Measurements from ENCODE around the gene SPI1.
"Not testable (repeated sequence)": the region's sequence is repeated elsewhere in the genome, so short reads cannot be mapped to it uniquely, and the experiment has no call there.

Gene SPI1

DNA sequence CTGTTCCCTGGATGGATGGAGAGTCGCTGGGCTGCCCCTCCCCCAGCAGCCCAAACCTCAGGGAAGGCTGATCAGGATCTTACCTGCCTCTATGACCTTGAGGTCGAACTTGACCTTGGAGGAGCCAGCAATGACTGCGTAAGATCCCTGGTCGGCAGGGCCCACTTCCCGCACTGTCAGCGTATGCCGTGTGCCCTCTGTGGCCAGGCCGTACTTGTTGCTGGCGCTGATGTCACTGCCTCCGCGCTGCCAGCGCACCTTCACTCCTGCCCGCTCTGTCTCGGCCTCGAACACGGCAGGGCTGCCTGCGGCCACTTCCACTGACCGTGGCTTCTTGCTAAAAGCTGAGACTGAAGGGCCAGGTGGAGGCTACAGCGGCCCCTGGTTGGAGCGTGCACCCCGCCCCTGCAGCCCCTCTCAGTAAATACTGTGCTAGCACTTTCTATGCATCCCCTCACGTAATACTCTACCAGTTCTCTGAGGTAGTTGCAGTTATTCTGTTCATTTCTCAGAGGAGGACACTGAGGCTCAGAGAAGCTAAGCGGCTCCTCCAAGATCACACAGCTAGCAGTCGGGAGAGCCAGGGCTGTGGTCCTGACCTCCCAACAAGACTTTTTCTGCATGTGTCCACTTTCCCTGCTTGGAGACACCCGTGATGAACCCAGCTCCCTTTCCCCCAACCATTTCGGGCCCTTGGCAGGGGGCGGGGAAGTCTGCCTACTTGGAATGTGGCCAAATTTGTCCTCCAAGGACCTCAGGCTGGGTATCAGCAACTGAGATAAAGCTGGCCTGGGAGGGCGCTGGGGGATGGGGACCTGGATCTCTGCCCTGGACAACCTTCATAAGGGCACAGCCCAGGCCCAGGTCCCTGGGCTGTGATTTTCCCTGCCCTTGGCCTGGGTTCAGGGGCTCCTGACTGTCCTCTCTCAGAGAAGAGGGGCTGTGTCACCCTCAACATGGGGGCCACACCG is 26.9 kb downstream of the SPI1 start:
- DNase-seq = no peak
- in situ Hi-C loops (cut with MboI; ENCODE audit: low pct_unique_long_range_greater_than_20kb, low sequenced_read_pairs) = no loop called here

DNA sequence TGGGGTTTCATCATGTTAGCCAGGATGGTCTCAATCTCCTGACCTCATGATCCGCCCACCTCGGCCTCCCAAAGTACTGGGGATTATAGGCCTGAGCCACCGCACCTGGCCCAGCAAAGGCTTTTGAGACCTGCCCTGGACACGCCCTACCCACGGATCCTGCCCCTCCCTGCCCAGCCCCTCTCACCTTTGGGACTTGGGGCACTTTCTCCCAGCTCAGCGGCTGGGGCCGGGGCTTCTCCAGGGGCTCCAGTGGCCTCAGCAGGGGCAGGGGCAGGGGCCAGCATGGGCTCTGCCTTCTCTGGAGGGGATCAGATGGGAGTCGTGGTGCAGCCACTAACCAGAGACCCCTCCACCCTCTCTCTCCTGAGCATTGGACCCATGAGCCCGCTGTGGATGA is 28.0 kb downstream of the SPI1 start:
- no peak for DNase-seq
- in situ Hi-C loops (cut with MboI; ENCODE audit: low pct_unique_long_range_greater_than_20kb, low sequenced_read_pairs) = no loop called here

DNA sequence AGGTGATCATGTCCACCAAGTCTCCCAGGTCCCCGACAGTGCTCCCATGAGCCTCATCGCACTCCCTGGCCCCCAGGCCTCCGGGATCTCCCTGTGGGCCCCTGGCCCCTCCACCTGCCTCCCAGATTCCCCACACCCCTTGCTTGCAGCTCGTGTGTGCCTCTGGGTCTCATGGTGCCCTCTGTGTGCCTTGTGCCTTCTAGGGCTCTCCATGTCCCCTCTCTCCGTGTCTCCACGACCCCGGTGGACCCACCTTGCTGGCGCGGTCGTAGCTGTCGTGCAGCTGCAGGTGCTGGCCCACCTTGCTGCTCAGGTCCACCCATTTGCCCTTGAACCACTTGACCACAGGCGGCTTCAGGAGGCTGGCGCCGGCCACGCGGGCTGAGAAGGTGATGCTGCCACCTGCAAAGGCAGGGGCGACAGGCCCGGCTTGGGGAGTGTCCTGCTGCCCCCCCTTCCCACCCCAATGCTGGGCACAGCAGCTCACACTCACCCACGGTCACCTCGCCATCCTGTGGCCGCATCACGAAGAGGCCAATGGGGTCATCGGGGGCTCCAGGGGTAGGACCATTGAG is 28.7 kb downstream of the SPI1 start:
- DNase-seq = no peak
- in situ Hi-C loops (cut with MboI; ENCODE audit: low pct_unique_long_range_greater_than_20kb, low sequenced_read_pairs) = no loop called here

DNA sequence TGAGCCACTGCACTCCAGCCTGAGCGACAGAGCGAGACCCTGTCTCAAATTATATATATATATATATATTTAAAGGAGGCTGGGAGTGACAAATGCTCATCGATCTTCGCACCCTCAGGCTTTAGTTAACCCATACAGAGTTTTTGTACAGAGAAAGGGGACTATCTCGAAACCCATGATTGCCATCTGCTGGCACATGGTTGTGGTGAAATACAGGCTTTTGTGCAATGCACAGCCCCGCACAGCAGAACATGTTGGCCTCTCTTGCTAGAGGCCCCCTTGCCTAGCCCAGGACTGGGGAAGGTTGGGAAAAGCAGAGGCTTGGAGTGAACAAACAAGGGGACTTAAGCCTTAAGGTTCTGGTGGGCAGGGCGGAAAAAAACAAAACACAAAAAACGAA is 29.5 kb downstream of the SPI1 start:
- in situ Hi-C loops (cut with MboI; ENCODE audit: low pct_unique_long_range_greater_than_20kb, low sequenced_read_pairs) = no loop called here
- peak; percentile 41 for DNase-seq

DNA sequence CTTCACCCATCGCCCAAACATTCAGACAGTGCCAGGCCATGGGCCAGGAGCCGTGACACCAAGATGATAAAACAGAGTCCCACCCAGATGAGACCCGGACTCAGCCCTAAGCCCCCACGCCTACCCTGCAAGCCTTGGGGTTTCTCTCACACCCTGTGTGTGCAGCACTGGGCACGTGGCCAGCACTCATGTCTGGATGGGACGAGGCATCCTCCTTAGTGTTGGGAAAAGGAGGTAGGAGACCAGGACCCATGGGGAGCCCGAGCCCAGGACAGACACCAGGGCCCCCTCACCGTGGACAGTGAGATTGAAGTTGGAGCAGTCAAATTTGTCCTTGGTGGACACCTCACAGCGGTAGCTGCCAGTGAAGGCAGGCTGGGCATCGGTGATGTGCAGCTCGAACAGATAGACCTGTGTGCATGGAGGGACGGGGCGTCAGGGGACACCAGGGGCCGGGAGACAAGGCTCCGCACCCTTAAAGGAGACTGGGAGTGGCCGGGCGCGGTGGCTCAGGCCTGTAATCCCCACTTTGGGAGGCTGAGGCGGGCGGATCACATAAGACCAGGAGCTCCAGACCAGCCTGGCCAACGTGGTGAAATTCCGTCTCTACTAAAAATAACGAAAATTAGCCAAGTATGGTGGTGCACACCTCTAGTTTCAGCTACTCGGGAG is 30.1 kb downstream of the SPI1 start:
- in situ Hi-C loops (cut with MboI; ENCODE audit: low pct_unique_long_range_greater_than_20kb, low sequenced_read_pairs) = no loop called here
- DNase-seq = no peak

DNA sequence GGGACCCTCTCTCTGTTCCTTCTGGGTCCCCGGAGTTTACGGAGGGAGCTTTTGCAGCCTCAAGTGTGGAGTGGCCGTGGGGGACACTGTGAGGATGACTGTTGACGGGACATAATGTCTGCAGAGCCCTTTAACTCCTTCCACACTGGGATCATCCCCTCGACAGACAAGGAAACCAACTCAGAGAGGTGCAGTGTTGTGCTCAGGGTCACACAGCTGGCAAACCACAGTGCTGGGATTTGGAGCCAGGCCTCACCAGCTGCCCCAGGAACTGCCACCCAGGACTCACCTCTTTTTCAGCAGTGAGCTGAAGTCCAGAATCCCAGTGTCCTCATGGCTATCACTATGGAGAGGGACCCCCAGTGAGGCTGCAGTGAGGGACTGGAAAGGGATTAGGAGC is 31.2 kb downstream of the SPI1 start:
- in situ Hi-C loops (cut with MboI; ENCODE audit: low pct_unique_long_range_greater_than_20kb, low sequenced_read_pairs) = no loop called here
- no peak for DNase-seq

DNA sequence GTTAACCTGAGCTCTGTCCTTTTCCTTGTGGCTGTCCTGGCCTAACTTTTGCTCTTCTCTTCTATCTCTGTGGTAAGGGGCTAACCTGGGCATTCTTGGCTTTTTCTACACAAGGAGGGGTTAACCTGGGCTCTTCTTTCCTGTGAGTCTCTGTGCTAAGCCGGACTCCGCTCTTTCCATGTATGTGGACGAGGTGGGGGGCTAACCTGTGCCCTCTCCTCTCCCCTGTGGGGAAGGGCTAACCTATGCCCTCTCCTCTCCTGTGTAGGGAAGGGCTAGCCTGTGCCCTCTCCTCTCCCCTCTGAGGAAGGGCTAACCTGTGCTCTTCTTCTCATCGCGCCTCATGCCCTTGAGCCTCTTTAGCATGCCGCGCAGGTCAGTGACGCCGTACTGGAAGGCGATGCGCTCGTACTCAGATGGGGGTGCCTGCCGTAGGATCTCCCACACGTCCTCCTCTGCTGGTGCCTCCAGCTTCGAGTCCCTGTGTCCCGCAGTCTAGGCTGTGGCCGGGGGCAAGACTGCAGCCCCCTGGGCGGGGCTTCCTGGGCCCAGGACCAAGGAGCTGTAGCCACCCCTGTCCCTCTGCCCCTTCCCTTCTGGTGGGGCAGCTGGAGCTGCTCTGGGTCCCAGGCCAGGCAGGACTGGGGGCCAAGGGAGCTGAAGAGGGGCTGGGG is 32.3 kb downstream of the SPI1 start:
- DNase-seq = no peak
- in situ Hi-C loops (cut with MboI; ENCODE audit: low pct_unique_long_range_greater_than_20kb, low sequenced_read_pairs) = no loop called here

DNA sequence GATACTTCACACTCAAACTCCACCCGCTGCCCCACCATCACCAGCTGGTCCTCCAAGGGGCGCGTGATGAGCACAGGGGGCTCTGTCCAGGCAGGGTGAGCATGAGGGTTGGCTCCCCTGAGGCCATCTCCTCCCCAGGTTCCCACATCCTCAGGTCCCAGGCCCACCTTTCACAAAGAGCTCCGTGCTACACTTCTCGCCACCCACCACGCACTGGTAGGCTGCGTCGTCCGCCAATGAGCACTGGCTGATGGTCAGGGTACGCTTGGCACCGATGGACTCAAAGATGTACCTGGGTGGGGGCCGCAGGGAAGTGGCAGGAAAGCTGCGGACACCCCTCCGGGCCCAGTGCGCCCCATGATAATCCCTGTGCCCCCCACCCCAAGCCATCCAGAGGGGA is 35.5 kb downstream of the SPI1 start:
- DNase-seq = no peak
- in situ Hi-C loops (cut with MboI; ENCODE audit: low pct_unique_long_range_greater_than_20kb, low sequenced_read_pairs) = no loop called here

DNA sequence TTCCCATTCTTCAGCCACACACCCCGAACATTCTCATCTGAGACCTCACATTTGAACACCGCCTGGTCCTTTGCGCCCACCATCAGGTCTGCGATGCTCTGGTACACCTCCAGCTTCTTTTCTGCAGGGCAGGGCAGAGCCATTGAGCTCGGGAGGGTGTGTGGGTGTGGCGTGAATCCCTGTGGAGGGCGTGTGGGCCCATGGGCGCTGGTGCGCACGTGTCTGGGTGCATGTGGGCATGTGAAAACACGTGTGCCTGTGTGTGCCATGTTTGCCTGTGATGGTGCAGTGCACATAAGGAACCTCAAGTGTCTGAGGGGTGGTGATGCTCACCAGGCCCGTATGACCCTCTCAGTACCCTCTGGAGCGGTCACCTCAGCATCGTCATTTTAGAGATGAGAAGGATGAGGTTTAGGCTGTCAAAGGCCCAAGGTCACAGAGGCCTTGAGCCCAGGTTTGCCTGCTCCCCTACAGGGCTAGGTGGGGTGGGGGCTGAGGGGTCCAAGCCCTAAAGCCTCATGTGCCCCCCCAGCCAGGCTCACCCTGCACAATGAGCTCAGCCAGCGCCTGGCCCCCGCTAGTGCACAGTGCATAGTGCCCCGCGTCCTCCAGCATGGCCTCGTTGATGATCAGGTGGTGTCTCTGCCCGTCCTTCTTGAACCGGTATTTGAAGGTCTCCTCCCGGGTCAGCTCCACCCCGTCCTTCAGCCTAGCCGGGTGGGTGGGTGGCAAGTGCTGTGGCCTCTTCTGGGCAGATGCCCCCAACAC is 36.1 kb downstream of the SPI1 start:
- in situ Hi-C loops (cut with MboI; ENCODE audit: low pct_unique_long_range_greater_than_20kb, low sequenced_read_pairs) = no loop called here
- DNase-seq = no peak

DNA sequence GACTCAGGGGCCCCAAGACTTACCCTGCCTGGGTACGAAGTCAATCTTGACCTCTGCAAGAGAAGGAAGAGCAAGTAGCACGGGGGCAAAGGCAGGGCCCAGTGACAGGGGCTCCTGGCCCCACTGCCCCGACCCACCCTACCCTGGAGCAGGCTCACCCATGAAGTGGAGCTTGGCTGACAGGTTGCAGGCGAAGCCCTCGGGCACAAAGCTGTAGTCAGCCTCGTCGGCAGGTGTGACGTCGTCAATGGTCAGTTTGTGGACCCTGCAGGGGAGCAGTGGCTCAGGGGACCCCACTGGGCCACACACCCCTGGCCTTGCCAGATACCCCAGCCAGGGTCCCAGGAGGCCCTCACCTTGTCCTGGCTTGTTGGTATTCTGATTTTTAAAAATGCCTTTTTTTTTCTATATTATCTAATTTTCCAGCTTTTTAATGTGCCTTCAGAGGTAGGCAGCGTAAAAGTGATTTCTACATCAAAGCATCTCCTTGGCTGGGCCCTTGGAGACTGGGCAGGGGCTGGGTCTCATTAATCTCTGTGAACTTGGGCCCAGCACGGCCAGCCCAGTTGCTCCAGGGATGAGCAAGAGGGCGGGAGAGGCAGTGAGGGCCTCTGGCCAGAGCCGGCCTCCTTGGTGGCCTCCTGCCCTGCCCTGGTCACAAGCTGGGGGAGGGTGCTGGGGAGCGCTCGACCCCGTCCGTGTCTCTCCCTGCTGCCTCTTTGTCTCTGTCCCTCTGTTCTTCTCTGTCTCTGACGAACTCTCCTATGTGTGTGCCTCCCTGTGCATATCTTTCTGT is 37.2 kb downstream of the SPI1 start:
- no peak for DNase-seq
- in situ Hi-C loops (cut with MboI; ENCODE audit: low pct_unique_long_range_greater_than_20kb, low sequenced_read_pairs) = no loop called here

DNA sequence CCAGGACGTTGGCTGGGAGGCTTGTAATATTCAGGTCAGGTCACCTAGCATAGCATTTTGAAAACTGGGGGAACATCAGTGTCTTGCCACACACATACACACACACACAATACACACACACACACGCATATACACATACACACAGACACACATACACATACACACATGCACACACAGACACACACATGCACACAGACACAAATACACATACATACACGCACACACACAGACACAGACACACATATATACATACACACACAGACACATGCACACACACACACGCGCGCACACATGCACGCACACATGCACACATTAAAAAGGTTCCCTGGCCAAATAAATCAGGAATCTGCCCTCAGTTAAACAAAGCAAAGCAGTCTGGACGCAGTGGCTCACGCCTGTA is 38.3 kb downstream of the SPI1 start:
- in situ Hi-C loops (cut with MboI; ENCODE audit: low pct_unique_long_range_greater_than_20kb, low sequenced_read_pairs) = no loop called here
- DNase-seq = no peak

DNA sequence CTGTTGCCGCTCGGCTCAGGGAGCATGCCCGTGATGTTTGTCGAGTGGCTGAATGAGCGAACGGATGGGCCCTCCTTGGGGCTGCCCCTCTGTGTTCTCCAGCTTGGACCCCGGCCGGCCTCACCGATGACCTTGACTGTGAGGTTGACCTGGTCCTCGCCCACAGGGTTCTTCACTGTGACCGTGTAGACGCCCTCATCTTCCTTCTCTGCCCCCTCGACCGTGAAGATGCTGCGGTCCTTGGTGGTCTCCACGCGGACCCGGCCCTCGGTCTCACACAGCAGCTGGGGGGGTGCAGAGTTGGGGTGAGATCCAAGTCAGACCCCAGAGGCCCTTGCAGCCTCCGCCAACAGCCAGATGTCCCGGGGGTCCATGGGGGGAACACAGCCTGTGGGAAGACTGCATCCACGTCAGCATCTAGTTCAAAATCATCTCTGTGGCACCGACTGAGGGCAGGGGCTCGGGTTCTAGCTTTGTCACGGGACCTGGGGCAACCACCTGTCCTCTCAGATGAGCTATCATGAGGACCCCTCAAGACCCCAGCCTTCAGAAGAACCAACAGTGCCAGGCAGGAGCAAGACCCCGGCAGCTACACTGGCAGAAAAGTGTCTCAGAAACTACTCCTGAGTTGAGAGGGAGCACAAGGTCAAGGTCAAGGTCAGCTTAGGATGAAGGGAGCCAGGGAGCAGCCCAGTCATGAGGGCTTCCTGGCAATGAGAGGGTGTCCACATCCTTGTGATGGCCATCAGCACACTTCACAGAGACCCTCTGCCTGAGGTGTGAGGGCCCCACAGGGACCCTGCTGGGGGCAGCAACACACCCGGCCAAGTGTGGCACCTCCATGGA is 39.7 kb downstream of the SPI1 start:
- no peak for DNase-seq
- in situ Hi-C loops (cut with MboI; ENCODE audit: low pct_unique_long_range_greater_than_20kb, low sequenced_read_pairs) = loop anchor here (10.0 kb wide), 1 partner anchor 56 kb away; no protein-coding TSS in a partner anchor

DNA sequence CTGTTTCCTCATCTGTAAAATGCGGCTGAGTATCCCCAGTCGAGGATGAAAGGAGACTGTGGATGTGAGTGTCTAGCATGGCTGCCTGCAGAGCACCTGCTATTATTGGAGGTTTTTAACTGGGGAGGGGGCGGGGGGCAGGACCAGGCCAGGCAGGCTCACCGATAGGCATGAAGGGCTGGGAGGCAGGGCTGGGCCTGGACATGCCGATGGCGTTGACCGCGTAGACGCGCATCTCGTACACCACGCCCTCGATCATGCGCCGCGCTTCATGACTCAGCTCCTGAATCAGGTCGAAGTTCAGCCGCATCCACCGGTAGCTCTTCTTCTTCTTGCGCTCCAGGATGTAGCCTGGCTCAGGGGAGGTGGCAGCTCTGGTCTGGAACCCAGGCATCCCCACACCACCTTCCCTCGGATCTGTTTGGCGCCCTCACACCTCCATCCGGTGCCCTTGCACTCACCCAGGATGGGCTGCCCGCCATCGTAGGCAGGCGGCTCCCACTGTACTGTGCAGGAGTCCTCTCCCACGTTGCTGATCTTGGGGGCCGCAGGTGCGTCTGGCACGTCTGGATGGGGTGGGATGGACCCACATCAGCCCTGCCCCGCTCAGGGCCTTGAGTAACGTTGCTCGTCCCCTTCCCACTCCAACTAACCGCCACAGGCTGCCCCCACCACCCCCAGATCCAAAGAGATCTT is 41.0 kb downstream of the SPI1 start:
- in situ Hi-C loops (cut with MboI; ENCODE audit: low pct_unique_long_range_greater_than_20kb, low sequenced_read_pairs) = loop anchor here (10.0 kb wide), 1 partner anchor 57 kb away; no protein-coding TSS in a partner anchor
- DNase-seq = no peak

DNA sequence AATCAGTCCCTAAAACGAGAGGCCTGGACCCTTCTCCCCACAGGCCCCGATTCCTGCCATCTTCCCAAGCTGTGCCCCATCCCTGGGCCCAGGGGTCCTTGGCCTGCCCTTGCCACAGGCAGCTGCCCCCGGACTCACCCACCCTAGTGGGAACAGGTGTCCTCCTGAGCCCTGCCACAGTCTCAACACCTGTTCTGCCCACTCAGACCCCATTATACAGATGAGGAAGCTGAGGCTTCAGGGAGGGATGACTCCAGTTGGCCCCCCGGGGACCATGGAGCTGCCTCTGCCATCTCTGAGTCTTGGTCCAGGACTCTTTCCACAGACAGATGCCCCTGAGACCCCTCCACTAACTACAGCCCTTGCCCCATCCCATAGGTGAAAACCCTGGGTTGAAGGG is 41.8 kb downstream of the SPI1 start:
- no peak for DNase-seq
- in situ Hi-C loops (cut with MboI; ENCODE audit: low pct_unique_long_range_greater_than_20kb, low sequenced_read_pairs) = loop anchor here (10.0 kb wide), 1 partner anchor 58 kb away; no protein-coding TSS in a partner anchor

DNA sequence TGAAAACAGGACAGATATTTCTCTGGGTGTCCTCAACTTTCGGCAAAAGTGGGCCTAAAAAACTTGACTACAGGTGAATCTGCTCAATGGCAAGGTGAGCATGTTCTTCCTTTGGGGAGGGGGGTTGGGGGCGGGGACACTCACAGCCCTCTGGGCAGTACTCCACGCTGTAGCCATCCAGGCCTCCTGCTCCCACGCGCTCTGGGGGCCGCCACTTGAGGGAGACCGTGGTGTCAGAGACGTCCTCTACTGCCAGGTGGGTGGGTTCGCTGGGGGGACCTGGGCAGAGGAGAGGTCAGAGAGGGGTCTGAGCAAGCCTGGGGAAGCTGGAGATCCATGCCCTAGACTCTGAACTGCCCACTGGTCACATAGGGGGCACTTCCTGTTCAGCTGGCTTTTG is 42.6 kb downstream of the SPI1 start:
- no peak for DNase-seq
- in situ Hi-C loops (cut with MboI; ENCODE audit: low pct_unique_long_range_greater_than_20kb, low sequenced_read_pairs) = loop anchor here (10.0 kb wide), 1 partner anchor 59 kb away; no protein-coding TSS in a partner anchor

DNA sequence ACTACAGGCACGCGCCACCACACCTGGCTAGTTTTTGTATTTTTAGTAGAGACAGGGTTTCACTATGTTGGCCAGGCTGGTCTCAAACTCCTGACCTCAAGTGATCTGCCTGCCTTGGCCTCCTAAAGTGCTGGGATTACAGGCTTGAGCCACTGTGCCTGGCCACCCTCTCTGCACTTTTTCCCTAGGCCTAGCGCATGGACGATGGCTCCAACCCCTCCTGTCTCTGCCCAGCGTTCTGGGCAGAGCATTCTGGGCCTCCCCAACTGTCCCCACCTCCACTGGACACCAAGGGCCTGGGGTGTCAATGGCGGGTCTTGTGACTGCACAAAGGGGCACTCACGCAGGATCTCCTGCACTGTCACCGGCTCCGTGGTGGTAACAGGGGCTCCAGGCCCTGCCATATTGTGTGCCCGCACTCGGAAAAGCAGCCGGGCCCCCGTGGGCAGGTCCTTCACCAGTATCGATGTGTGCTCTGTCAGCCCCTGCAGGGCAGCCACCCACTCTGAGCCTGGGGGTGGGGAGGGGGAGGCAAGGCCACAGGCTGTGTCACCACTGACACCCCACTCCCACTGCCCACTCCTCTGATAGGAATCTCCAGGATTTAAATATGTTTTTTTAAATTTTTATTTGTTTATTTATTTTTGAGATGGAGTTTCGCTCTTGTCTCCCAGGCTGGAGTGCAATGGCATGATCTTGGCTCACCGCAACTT is 43.5 kb downstream of the SPI1 start:
- not testable (repeated sequence) for DNase-seq
- in situ Hi-C loops (cut with MboI; ENCODE audit: low pct_unique_long_range_greater_than_20kb, low sequenced_read_pairs) = loop anchor here (10.0 kb wide), 1 partner anchor 60 kb away; no protein-coding TSS in a partner anchor
